ENCODE data around the gene CTF1.
A peak's percentile ranks its signal among the peaks of the same experiment; 100 is the strongest.

Gene CTF1

DNA sequence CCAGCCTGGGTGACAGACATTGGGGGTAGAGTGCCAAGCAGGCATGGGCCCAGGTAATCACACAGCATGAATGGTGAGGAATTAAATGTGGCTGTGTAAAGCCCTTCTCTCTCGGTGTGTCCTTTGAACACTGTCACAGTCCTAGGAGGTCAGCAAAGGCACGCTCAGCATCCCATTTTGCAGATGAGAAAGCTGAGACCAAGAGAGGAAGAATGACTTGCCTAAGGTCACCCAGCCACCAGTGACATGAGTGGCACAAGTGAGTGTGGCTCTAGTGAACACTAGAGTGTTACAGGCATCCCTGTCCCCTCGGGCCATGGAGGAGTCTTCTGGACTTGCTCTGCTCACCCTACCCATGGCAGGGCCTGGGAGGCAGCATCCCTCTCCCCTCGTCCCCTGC lies 10.7 kb downstream of the CTF1 start:
- DNase-seq (ENCODE audit: low read depth in 2 of 2) = no peak

DNA sequence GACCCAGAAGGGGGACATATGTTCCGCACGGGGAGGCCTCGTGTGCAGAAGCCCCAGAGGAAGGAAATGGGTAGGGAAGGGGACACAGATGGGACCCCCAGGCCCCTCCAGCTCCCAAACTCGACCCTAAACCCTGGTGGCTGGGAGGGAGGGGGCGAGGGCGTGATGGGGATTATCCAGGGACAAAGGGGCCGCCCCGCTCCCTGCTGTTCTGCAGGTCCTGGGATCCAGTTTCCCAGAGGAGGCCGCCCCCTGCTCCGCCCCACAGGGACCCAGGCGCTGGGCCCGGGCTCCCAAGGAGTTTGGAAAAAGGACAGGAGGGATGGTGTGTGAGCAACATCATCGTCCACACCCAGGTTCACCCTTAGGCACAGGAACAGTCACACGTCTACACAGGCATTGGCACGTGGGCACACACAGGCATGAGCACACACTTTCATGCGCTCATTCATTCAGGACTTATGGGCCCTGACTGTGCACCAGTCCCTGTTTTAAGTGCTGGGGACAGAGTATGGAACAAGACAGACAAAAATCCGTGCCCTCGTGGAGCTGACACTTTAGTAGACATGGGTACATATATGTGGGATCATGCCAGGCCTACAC lies 14.1 kb downstream of the CTF1 start:
- DNase-seq (ENCODE audit: low read depth in 2 of 2) = no peak

DNA sequence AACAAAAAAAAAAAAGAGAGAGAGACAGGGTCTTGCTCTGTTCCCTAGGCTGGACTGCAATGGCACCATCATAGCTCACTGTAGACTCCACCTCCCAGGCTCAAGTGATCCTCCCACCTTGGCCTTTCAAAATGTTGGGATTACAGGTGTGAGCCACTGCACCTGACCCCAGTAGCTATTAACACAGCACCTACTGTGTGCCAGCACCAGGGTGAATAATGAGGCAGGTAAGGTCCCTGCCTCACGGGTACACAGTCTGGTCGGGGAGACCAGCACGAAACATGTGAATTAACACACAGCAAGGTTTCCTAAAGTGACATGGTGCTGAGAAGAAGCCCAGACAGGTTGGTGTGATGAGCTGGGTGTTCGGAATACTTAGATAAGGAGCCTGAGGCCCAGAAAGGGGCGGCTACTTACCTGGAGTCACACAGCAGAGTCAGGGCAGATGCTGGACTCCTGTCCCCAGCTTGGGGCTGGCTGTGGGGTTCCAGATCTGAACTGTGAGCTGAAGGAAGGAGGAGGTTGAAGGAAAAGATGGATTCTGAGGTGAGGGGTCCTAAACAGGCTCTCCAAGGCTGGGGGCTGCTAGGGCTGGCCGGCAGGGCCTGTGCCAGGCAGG lies 16.5 kb downstream of the CTF1 start:
- no peak for DNase-seq (ENCODE audit: low read depth in 2 of 2)

DNA sequence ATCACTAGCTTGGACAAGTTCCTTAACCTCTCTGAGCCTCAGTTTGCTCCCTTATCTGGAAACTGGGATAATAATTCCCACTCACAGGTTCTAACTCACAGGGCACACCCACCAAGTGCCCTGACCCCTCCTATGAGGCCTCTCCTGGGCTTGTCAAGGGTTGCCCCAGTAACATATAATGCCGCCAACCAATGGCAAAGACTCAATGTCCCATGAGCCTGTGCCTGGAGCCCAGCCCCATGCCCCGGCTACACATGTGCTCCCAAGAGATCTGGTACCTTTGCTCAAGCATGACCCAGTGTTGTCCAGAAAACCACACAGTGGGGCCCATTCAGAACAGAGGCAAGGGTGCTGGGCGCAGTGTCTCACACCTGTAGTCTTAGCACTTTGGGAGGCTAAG lies 18.4 kb downstream of the CTF1 start:
- no peak for DNase-seq (ENCODE audit: low read depth in 2 of 2)

DNA sequence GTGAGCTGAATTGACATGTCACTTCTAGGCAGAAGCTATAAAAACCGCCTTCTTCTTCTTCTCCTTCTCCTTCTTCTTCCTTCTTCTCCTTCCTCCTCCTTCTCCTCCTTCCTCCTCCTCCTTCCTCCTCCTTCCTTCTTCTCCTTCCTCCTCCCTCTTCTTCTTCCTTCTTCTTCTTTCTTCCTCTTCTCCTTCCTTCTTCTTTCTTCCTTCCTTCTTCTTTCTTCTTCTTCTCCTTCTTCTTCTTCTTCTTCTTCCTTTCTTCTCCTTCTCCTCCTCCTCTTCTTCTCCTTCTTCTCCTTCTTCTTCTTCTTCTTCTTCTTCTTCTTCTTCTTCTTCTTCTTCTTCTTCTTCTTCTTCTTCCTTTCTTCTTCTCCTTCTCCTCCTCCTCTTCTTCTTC lies 22.2 kb downstream of the CTF1 start:
- no peak for DNase-seq (ENCODE audit: low read depth in 2 of 2)

DNA sequence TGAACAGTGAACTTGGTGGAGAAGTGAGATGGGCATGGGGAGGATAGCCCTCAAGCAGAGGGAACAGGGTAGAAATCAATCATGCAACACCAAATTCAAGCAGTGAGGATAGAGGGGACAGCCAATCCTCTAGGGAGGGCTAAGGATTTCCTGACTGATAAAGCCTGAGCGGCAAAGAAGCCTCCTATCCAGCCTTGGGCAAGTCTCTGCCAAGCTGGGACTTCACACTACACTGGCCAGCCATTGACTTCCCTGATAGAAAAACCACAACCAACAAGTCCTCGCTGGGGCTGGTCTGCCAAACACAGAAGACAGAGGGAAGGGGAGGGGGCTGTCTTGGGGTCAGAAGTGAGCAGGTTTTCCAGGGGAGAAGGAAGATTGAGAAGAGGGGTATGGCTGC lies 24.5 kb downstream of the CTF1 start:
- no peak for DNase-seq (ENCODE audit: low read depth in 2 of 2)

DNA sequence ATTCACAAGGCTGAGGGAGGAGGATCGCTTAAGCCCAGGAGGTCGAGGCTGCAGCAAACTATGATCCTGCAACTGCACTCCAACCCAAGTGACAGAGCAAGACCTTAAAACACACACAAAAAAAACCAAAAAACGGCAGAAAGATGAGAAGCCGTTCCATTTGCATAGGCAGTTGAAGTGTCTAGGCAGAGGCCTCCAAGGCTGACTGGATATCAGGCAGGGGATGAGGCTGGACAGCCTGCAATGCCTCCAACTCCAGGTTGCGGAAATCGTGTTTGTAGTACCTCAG lies 25.0 kb downstream of the CTF1 start:
- no peak for DNase-seq (ENCODE audit: low read depth in 2 of 2)

DNA sequence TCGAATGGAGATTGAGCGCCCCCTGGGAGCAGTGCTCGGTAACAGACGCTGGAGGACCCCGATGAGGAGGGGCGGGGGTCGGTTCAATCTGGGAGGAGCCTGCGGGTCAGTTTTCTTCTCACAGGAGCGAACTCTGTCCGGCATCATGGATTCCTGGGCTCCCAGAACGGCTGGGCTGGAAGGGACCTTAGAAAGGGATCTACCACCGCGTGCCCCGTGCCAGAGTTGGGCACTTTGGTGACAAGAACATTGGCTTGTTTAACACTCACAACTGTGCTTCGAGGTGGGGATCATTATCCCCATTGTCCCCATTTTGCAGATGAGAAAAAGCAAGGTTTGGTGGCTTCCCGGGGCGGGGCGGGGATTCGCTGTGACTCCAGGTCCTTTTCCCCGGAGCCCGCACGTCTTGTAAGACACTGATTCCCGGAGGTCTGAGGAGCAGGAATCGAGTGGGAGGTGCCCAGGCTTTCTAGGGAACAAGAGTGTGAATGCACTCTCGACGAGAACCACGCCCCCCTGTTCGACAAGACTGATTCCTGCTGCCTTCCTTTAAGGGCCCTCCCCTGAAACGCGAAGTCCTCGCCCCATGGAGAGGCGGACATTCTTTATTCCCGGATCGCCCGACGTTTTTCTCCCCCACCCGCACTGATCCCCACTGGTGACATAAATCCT lies 25.5 kb downstream of the CTF1 start:
- DNase-seq (ENCODE audit: low read depth in 2 of 2) = peak; percentile 66 to 77

DNA sequence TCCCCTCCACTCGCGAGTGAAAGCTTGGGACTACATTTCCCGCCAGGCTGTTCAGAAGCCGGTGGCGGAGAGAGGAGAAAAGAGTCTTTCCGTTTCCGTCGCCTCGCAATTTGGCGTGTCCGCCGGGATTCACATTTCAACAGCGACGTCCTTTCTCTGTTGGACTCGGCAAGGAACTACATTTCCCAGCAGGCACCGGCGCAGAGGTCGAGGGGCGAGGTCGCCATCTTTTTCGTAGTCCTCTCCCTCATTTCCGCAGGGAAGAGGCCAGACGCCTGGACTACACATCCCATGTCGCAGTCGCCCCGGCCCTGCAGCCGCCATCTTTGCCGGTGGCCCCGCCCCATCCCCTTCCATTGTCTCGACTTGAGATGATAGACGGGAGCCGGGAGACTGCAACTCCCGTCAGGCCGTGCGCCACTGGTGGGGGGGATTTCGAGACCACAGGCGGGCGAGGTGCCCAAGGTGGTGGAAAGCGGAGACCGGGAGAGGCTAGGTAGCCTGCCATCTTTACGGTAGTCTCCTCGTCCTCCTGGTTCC lies 26.1 kb downstream of the CTF1 start:
- peak; percentile 96 to 99 for DNase-seq (ENCODE audit: low read depth in 2 of 2)

DNA sequence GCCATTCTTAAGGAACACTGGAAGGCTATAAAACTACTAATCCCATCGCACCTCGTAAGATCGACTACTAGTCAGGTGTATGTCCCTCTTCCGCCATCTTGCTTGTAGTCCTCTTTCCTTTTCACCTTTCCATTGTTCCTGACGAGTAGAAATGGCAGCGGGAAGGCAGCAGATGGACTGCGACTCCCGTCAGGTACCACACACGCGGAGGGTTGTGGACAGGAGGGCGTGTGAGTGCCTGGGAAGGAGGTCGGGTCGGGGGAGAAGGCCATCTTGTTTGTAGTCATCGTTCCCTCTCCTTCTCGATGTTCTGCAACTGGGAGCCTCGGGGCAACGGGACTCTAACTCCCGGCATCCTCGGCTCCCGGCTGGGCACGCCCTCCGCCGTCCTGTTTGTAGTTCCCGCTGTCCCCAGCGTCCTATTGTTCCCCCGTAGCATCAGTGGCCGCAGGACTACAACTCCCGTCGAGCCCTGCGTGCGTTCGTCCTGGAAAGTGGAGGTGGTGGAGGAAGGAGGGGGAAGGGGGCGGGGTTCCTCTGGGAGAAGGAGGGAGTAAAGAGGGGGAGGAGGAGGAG lies 26.6 kb downstream of the CTF1 start:
- peak; percentile 85 to 89 for DNase-seq (ENCODE audit: low read depth in 2 of 2)

DNA sequence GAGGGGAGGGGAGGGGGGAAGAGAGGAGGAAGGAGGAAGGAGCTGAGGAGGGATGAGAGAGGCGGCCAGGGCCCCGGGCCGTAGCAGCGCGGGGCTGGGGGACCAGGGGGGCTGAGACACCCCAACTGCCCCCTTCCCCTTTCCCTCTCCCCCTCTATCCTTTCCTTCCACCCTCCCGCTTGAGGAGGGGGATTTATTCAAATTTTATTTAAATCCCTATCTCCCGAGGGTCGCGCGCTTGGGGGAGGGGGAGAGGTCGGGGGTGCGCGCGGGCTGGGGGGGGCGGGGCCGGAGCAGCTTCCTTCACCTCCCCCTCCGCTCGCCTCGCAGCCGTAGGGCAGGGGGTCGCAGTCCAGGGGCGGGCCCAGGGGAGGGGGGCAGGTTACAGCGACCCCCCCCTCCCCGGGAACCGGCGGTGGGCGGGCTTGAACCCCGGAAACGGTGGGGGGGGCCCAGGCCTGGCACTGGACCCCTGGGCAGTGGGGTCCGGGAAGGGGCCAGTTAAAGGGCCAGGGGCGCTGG lies 27.2 kb downstream of the CTF1 start, which contains the start of gene FBXL19:
Gene FBXL19 (plus strand): TSS at position 19 of the 522 bp plus-strand sequence. CDS start 2,183 bp downstream, outside the sequence.
- DNase-seq (ENCODE audit: low read depth in 2 of 2) = no peak

DNA sequence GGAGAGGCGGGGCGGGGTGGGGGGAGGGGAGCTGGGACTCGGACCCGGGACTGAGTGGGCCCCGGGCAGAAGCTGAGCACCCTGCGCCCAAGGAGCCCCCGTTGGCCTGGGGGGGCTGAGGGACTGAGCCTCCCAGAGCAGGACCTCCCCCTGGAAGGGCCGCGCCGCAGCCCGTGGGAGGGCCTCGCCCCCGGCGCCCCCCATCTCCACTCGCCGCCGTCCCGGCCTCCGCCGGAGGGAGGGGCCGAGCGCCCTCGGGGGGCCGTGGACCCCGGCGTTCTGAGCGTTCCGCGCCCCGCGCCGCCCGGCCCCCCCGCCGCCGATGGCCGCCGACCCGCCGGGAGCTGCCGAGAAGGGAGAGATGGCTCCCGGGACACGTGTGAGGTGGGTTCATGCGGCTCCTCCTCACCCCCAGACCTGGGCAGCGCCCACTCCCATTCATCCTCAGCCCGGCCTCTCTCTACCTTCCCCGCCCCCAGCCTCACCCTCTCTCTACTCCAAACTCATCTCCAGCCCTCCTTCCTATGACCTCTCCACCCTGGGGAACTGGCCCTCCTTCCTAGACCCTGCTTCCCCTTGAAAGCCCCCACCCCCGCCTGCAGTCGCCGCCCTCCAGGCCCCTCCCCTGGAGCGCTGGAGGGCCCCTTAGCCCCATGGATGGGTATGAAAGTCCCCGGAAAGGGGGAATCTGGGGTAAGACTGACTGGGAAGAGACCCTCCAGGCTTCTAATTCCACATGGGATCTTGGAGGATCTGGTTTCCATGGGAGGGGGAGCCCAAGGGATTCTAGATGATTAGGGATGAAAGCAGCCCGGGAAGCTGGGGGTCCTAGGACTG lies 27.9 kb downstream of the CTF1 start:
- DNase-seq (ENCODE audit: low read depth in 2 of 2) = no peak

DNA sequence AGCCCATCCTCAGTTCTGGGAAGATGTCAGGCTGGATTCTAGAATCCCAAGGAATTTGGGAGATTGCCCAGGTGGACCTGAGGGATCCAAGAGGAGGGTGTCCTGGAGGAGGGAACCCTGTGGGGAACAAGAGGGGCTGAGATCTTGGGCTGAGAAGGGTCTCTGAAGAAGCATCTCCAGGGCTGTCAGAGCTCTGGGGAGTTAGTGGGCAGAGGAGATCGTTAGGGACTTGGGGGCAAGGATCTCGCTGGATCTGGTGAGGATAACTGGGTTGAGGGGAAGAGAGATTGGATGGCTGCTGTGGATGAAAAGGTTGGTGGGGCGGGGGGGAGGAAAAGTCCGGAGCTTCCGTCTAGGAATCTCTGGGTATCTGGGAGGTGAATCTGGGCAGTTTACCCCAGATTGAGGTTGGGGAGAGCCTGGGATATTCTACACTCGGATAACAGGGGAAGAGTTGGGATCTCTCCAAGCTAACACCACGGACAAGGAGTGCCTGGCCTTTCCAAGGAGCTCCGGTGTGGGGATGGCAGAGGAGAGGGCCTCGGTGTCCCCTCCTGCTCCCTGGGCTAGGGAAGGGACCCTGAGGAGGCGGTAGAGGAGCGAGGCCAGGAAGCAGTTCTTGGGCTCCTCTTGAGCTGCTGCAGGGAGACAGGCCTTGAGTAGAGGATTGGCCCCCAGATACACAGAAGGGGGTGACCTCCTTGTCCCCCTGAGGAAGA lies 28.7 kb downstream of the CTF1 start:
- DNase-seq (ENCODE audit: low read depth in 2 of 2) = no peak

DNA sequence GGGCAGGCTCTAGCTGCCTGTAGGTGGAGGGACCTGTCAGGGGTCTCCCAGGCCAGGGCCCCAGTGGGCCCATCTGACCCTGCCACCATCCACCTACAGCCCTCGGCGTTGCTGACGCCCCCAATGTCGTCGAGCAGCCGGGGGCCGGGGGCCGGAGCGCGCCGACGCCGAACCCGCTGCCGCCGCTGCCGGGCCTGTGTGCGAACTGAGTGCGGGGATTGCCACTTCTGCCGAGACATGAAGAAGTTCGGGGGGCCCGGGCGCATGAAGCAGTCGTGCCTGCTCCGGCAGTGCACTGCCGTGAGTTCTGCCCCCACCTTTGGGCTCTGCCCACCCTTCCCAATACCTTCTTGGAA lies 29.2 kb downstream of the CTF1 start:
- DNase-seq (ENCODE audit: low read depth in 2 of 2) = no peak

DNA sequence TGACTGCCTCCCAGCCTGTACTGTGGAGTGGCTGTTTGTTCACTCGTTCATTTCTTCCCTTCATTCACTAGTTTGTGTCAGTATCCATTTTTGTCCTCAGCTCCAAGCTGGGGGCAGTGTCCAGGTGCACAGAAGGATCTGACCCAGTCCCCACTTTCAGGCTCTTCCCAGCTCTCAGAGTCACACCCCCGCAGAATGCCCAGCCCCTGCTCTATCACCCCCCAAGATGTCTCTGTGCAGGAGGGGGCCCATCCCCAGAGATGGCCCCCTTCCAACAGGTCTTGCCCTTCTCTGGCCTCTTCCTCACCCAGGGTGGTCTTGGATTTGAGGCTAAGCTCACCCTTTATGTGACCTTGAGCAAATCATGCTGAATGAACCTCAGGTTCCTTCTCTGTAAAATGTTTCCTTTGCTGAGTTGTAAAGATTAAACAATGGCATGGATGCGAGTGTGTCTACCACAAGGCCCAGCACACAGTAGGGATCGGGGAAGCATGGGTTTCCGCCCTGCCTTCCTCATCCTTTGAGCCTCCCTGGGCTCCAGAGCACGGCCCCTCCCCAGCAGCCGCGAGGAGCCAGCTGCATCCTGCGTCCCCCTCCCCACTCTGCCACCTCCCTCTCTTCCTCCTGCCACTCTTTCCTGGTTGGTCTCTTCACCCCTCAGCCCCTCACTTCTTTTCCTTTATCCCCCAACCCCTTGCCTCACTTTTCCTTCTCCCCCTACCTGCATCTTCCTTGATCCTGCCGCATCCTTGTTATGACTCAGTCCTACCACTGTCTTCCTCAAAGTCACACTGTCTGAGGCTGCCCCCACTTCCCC lies 29.8 kb downstream of the CTF1 start:
- DNase-seq (ENCODE audit: low read depth in 2 of 2) = no peak

DNA sequence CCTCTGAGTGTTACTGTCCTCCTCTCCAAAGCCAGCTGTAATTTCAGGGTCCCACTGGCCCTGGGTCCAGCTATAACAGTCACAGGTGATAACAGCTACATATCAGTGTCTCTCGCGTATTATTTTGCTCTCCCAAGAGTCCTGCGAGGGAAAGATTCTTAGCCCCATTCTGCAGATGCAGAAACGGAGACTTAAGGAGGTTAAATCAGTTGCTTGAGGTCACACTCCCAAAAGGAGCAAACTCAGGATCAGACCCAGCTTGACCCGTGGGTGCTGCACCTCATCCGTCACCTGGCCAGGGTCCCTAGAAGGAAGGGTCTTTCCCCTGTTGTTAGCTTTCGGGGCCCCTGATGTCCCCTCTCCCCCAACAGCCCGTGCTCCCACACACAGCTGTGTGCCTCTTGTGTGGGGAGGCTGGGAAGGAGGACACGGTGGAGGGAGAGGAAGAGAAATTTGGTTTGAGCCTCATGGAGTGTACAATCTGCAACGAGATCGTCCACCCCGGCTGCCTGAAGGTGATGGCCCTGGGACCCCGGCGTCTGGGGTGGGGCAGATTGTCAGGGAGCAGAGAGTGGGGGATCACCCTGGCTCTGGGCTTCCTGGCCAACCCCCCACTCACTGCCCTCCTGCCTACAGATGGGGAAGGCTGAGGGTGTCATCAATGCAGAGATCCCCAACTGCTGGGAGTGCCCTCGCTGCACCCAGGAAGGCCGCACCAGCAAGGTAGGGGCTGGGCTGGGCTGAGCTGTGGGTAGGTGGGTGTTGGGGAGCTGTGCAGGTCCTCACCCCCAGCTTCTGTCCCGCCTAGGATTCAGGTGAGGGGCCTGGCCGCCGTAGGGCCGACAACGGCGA lies 30.7 kb downstream of the CTF1 start:
- no peak for DNase-seq (ENCODE audit: low read depth in 2 of 2)

DNA sequence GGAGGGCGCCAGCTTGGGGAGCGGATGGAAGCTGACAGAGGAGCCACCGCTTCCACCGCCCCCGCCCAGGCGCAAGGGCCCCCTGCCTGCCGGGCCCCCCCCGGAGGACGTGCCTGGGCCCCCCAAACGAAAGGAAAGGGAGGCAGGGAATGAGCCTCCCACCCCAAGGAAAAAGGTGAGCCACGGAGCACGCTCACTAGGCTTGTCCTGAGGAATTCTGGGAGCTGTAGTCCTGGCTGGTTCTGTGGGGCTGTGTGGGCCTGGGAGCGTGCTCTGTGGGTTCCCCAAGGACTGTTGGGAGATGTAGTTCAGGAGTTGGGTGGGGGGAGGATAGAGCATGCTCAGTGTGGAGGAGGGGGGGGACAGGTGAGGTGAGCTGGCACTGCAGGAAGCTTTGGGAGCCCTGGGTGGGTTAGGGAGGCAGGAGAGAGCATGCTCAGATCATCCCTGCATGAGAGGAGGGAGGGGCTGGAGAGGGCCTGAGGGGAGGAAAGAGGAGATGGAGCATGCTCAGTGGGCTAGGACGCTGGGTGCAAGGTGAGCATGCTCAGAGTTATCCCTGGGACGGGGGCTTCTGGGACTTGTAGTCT lies 31.5 kb downstream of the CTF1 start:
- DNase-seq (ENCODE audit: low read depth in 2 of 2) = no peak

DNA sequence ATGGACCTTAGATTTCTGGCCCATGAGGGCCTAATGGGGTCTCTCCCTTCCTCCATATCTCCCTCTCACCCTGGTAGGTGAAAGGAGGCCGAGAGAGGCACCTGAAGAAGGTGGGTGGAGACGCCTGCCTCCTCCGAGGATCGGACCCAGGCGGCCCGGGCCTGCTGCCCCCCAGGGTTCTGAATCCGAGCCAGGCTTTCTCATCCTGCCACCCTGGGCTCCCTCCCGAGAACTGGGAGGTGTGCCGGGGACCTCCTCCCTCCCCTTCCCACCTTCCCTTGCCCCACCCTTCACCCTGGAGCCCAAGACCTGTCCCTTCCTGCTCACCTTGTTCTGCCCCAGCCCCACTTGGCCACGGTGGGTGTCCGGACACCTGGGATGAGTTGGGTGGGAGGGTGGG lies 32.0 kb downstream of the CTF1 start:
- DNase-seq (ENCODE audit: low read depth in 2 of 2) = no peak

DNA sequence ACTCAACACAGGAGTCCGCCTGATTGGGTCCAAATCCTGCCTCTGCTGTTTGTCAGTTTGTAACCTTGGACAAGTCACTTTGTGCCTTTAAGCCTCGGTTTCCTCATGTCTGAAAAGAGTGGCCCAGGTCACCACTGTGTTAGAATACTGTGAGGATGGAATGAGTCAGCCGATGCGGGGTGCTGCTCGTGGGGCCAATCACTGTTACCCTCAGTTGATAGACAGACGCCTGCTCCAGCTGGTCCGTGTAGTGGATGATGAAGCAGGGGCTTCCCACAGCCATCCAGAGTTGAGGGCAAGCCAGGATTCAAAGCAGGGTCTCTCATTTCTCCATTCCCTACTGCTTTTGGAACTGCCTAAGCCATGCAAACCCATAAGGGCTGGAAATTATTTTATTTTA lies 32.8 kb downstream of the CTF1 start:
- no peak for DNase-seq (ENCODE audit: low read depth in 2 of 2)
